ENCODE measurements around the gene TMEM167B. TPM values are rescaled to one million over a fixed set of nuclear protein-coding genes. Genes with fewer than 3 reads are reported as not detected.
"Not testable (repeated sequence)": the region's sequence is repeated elsewhere in the genome, so short reads cannot be mapped to it uniquely, and the experiment has no call there.

TMEM167B gene
- total RNA-seq = 10 to 100 TPM; 30.9 to 32.5 TPM

DNA sequence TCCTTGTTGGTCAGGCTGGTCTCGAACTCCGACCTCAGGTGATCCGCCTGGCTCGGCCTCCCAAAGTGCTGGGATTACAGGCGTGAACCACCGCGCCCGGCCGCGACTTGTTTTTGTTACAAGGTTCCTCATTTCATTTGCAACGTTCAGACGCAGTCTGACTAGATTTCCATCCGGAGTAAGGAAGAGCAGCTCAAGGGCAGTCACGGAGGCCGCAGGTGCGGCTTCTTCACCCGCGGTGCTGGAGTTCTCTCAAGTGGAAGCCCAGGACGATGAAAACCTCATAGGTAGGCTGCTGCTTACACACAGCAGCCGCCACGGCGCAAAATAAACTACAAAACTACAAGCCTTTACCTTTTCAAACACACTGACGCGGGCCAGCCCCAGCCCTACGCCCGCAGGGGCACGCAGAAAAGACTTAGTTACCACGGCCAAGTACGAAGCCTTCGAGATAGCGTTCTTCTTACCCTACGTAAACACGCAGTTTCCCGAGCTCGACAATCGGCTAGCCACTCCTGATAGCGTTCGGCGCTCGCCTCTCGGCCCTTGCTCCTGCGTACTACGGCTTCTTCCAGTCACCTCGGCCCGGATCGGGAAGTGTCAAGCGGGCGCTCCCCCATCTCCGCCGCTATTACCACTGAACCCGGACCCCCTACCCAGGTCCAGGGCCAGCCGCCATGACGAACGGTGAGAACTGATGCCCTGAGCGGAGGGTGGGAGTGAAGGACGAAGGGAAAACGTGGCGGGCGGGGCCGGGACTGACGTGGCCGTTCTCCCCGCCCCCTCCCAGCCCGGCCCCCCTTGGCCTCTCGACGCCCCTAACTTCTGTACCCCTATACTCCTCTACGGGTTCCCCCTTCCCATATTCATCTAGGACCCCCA, at the start of gene TMEM167B:
Gene TMEM167B (plus strand): TSS at position 569 of the 882 bp plus-strand sequence. CDS start 109 bp downstream, at position 678.
- peaks cover 17% of the 10 kb centered on the region for H3K4me1 Mint-ChIP-seq
- no peaks in the 10 kb centered on the region for H3K27me3 Mint-ChIP-seq
- ATAC-seq (ENCODE audit: low read depth) (peak; percentile 92), DNase-seq (peak; percentile 88)
- no peaks in the 10 kb centered on the region for H3K9me3 Mint-ChIP-seq
- H3K4me3 Mint-ChIP-seq = peak within 1 kb of the TSS; percentile 93
- peak within 1 kb of the TSS; percentile 84 for H3K27ac Mint-ChIP-seq
- H3K36me3 Mint-ChIP-seq = peaks cover 6% of the 10 kb centered on the region
- POLR2A ChIA-PET = interaction anchor here (0.6 to 3.3 kb wide), 8 partner anchors 10 to 572 kb away, joined by 3 to 71 read pairs (median 5); partner anchors contain the start of genes CLCC1, HENMT1, PRPF38B and SARS1

- DNase-seq (no peak), ATAC-seq (ENCODE audit: low read depth) (peak; percentile 26)
- Mint-ChIP-seq H3K4me3 (peak overlapping the region; percentile 93), H3K4me1 (peaks cover 14% of the 10 kb centered on the region), H3K27me3 (no peaks in the 10 kb centered on the region), H3K36me3 (no peaks in the 10 kb centered on the region), H3K27ac (peak overlapping the region; percentile 90), H3K9me3 (no peaks in the 10 kb centered on the region)
- POLR2A ChIA-PET = interaction anchor here (1.0 to 3.0 kb wide), 2 partner anchors 35 to 59 kb away, joined by 10 to 18 read pairs; partner anchors contain the start of gene TAF13
Measured at GRCh38 chr1:109040989-109041620, 49.5 kb upstream of the TMEM167B start.

DNA sequence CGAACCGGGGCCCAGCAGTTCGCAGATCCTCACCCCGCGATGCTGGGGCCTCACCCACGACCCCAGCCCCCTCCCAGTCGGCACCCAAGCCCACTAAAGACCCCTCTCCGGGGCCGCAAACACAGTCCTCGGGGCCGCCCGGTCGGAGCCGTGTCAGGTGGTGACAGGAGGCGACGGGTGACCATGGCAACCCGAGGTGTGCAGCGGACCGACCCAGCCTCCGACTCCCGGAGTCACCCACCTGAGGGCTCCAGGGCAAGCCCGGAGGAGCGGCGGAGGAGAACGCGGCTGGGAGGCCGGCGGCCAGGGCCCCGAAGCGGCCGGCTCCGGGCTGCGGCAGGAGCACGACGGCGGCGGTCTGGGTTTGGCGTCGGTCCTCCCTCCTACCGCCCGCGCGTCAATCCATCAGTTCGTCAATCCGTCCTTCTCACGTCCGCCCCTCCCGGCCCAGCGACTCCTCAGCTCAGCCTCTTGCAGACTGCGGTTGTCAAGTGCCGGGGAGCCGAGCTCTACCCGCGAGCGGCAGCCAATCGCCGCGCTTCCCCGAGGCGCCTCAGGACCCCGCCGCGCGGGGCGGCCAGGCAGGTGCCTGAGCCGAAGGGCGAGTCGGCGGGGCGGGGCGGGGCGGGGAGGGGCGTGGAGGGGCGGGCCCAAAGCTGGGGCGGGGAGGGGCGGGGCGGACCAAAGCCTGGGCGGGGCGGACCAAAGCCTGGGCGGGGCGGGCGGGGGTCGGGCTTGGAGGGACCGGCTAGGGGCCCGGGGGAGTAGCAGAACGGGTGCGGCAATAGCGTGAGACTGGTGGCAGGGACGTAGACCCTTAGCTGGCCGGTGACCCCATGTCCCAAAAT, 48.7 kb upstream of the TMEM167B start, which contains the start of gene WDR47:
Gene WDR47 (minus strand): TSS at position 482 of the 848 bp plus-strand sequence. CDS start 18,590 bp downstream, outside the sequence.
- peak within 1 kb of the TSS; percentile 93 for H3K4me3 Mint-ChIP-seq
- ATAC-seq (ENCODE audit: low read depth) (peak; percentile 98), DNase-seq (peak; percentile 98)
- H3K36me3 Mint-ChIP-seq = no peaks in the 10 kb centered on the region
- no peaks in the 10 kb centered on the region for H3K27me3 Mint-ChIP-seq
- H3K4me1 Mint-ChIP-seq = peaks cover 13% of the 10 kb centered on the region
- H3K27ac Mint-ChIP-seq = peak within 1 kb of the TSS; percentile 90
- POLR2A ChIA-PET = interaction anchor here (0.6 to 3.0 kb wide), 8 partner anchors 9 to 349 kb away, joined by 3 to 18 read pairs (median 6); partner anchors contain the start of genes CLCC1, GPSM2, PRPF38B and TAF13
- no peaks in the 10 kb centered on the region for H3K9me3 Mint-ChIP-seq

GRCh38 chr1:109045595-109045994, 45.0 kb upstream of the TMEM167B start:
- DNase-seq (no peak), ATAC-seq (ENCODE audit: low read depth) (no peak)
- Mint-ChIP-seq H3K27me3 (peaks cover 5% of the 10 kb centered on the region), H3K4me3 (no peak overlapping the region), H3K36me3 (no peaks in the 10 kb centered on the region), H3K9me3 (no peaks in the 10 kb centered on the region), H3K27ac (no peak overlapping the region), H3K4me1 (peaks cover 6% of the 10 kb centered on the region)
- POLR2A ChIA-PET = no interaction called here

DNA sequence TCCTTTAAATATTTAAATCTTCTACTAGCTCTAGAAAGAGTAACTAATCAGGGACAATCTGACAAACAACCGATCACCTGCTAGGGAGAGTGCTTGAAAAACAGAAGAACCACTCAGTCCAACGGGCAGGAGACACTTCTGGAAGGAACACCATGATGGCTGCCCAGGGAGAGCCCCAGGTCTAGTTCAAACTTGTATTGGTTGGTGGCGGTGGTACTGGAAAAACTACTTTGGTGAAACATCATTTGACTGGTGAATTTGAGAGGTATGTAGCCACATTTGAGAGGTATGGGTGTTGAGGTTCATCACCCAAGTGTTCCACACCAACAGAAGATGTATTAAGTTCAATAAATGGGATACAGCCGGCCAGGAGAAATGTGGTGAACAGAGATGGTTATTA, 43.9 kb upstream of the TMEM167B start:
- Mint-ChIP-seq H3K27me3 (peaks cover 8% of the 10 kb centered on the region), H3K27ac (no peak overlapping the region), H3K4me1 (peaks cover 4% of the 10 kb centered on the region), H3K4me3 (no peak overlapping the region), H3K36me3 (no peaks in the 10 kb centered on the region), H3K9me3 (no peaks in the 10 kb centered on the region)
- POLR2A ChIA-PET = no interaction called here
- ATAC-seq (ENCODE audit: low read depth) (no peak), DNase-seq (no peak)

- Mint-ChIP-seq H3K27ac (no peak overlapping the region), H3K27me3 (peaks cover 8% of the 10 kb centered on the region), H3K36me3 (no peaks in the 10 kb centered on the region), H3K4me1 (peaks cover 3% of the 10 kb centered on the region), H3K4me3 (no peak overlapping the region), H3K9me3 (no peaks in the 10 kb centered on the region)
- ATAC-seq (ENCODE audit: low read depth) (no peak), DNase-seq (no peak)
- POLR2A ChIA-PET = no interaction called here
Measured at GRCh38 chr1:109047339-109047738, 43.2 kb upstream of the TMEM167B start.

GRCh38 chr1:109048335-109048734, 42.2 kb upstream of the TMEM167B start:
- Mint-ChIP-seq H3K4me1 (no peaks in the 10 kb centered on the region), H3K27ac (no peak overlapping the region), H3K36me3 (no peaks in the 10 kb centered on the region), H3K4me3 (no peak overlapping the region), H3K27me3 (peaks cover 8% of the 10 kb centered on the region), H3K9me3 (no peaks in the 10 kb centered on the region)
- ATAC-seq (ENCODE audit: low read depth) (no peak), DNase-seq (no peak)
- POLR2A ChIA-PET = no interaction called here

- POLR2A ChIA-PET = no interaction called here
- peaks cover 8% of the 10 kb centered on the region for H3K27me3 Mint-ChIP-seq
- DNase-seq = no peak
- H3K4me1 Mint-ChIP-seq = no peaks in the 10 kb centered on the region
- ATAC-seq (ENCODE audit: low read depth) = no peak
- H3K36me3 Mint-ChIP-seq = no peaks in the 10 kb centered on the region
- no peaks in the 10 kb centered on the region for H3K9me3 Mint-ChIP-seq
- H3K27ac Mint-ChIP-seq = no peak overlapping the region
- no peak overlapping the region for H3K4me3 Mint-ChIP-seq
Measured at GRCh38 chr1:109050228-109050995, 40.2 kb upstream of the TMEM167B start.

GRCh38 chr1:109052145-109052544, 38.4 kb upstream of the TMEM167B start:
- H3K9me3 Mint-ChIP-seq = not testable (repeated sequence)

GRCh38 chr1:109056064-109056463, 34.5 kb upstream of the TMEM167B start:
- ATAC-seq (ENCODE audit: low read depth) (no peak), DNase-seq (no peak)

More at GRCh38 chr1:109052145-109052544, 38.4 kb upstream of the TMEM167B start:
- ATAC-seq (ENCODE audit: low read depth); H3K4me3 Mint-ChIP-seq; DNase-seq; H3K4me1 Mint-ChIP-seq; H3K27ac Mint-ChIP-seq; H3K36me3 Mint-ChIP-seq; POLR2A ChIA-PET; H3K27me3 Mint-ChIP-seq: not testable (repeated sequence)

DNA sequence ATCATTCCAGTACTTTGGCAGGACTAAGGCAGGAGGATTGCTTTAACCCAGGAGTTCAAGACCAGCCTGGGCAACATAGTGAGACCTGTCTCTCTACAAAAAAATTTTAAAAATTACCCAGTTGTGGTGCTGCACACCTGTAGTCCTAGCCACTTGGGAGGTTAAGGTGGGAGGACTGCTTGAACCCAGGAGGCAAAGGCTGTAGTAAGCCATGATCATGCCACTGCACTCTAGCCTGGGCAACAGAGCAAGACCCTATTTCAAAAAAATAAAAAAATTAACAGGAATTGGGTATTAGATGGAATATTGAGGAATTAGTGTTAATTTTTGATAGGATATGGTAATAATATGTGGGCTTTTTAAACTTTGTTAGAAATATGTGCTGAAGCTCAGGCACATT, 31.5 kb upstream of the TMEM167B start:
- no peaks in the 10 kb centered on the region for H3K9me3 Mint-ChIP-seq
- H3K27ac Mint-ChIP-seq = no peak overlapping the region
- H3K27me3 Mint-ChIP-seq = no peaks in the 10 kb centered on the region
- no peaks in the 10 kb centered on the region for H3K4me1 Mint-ChIP-seq
- no peak for DNase-seq
- POLR2A ChIA-PET = interaction anchor here (0.7 kb wide), 1 partner anchor 158 kb away, joined by 3 read pairs; no protein-coding TSS in a partner anchor
- no peak overlapping the region for H3K4me3 Mint-ChIP-seq
- H3K36me3 Mint-ChIP-seq = no peaks in the 10 kb centered on the region
- no peak for ATAC-seq (ENCODE audit: low read depth)

More at GRCh38 chr1:109056064-109056463, 34.5 kb upstream of the TMEM167B start:
- H3K27ac Mint-ChIP-seq = no peak overlapping the region
- no peaks in the 10 kb centered on the region for H3K27me3 Mint-ChIP-seq
- H3K4me3 Mint-ChIP-seq = no peak overlapping the region
- H3K9me3 Mint-ChIP-seq = no peaks in the 10 kb centered on the region
- H3K36me3 Mint-ChIP-seq = no peaks in the 10 kb centered on the region
- POLR2A ChIA-PET = no interaction called here
- H3K4me1 Mint-ChIP-seq = no peaks in the 10 kb centered on the region

- ATAC-seq (ENCODE audit: low read depth) (no peak), DNase-seq (no peak)
- no peaks in the 10 kb centered on the region for H3K4me1 Mint-ChIP-seq
- peaks cover 7% of the 10 kb centered on the region for H3K36me3 Mint-ChIP-seq
- no peak overlapping the region for H3K27ac Mint-ChIP-seq
- H3K4me3 Mint-ChIP-seq = no peak overlapping the region
- POLR2A ChIA-PET = no interaction called here
- no peaks in the 10 kb centered on the region for H3K27me3 Mint-ChIP-seq
- no peaks in the 10 kb centered on the region for H3K9me3 Mint-ChIP-seq
Measured at GRCh38 chr1:109060707-109061106, 29.9 kb upstream of the TMEM167B start.
